GM12801 (cell line): ENCODE measurements around the gene DSCAM.

Experiments used
- TF ChIP-seq, protein P1 (sequence below): IDR thresholded peaks from one replicate; pipeline ENCODE4 v1.5.1; 2011; ENCODE audit warnings: control low read depth; ENCODE audit not compliant: insufficient read length; ENCODE audit errors: extremely low read depth

DSCAM gene

GRCh38 chr21:40531016-40531415, 315.9 kb downstream of the DSCAM start:
- TF ChIP-seq, protein P1, sequence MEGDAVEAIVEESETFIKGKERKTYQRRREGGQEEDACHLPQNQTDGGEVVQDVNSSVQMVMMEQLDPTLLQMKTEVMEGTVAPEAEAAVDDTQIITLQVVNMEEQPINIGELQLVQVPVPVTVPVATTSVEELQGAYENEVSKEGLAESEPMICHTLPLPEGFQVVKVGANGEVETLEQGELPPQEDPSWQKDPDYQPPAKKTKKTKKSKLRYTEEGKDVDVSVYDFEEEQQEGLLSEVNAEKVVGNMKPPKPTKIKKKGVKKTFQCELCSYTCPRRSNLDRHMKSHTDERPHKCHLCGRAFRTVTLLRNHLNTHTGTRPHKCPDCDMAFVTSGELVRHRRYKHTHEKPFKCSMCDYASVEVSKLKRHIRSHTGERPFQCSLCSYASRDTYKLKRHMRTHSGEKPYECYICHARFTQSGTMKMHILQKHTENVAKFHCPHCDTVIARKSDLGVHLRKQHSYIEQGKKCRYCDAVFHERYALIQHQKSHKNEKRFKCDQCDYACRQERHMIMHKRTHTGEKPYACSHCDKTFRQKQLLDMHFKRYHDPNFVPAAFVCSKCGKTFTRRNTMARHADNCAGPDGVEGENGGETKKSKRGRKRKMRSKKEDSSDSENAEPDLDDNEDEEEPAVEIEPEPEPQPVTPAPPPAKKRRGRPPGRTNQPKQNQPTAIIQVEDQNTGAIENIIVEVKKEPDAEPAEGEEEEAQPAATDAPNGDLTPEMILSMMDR, result no peak

DNA sequence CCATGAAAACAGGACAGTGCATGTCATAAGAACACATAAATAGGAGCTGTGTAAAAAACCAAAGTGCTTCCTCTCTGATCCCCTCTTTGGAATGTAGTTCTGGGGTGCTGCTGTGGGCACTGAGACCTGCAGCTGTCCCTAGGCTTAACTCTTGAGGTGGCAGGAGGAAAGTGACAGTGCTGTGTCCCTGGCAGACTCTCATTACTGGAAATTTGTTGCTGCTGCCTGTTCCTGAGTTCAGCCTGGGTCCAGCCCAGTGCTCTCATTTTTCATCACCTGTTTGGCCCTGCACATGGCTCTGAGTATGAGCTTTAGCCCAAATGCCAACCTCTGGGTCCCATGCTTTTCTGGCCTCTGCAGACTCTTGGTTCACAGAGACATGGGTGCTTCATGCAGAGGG, 329.3 kb downstream of the DSCAM start:
- TF ChIP-seq, protein P1, result no peak

- TF ChIP-seq, protein P1, result no peak
Observed at GRCh38 chr21:40516335-40516734, 330.6 kb downstream of the DSCAM start.

- TF ChIP-seq, protein P1, result no peak
Observed at GRCh38 chr21:40512590-40512989, 334.4 kb downstream of the DSCAM start.

DNA sequence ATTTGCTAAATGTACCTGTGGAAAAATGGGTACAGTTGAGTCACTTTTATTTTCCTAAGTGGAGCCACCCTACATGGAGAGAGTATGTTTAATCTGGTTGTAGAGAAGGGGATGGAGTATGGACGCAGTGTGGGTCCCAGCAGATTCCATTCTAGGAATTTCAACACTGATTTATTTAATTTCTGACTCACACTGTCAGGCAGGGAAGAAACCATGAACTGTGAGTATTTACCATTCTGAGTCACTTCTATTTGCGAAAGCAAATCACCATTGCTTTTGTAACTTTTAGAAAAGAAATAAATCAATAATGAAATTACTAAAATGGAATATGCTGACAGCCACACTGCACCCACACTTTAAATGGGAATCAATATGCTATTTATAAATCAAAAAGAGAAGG, 339.0 kb downstream of the DSCAM start:
- TF ChIP-seq, protein P1, result no peak

GRCh38 chr21:40505681-40506080, 341.3 kb downstream of the DSCAM start:
- TF ChIP-seq, protein P1, result no peak

DNA sequence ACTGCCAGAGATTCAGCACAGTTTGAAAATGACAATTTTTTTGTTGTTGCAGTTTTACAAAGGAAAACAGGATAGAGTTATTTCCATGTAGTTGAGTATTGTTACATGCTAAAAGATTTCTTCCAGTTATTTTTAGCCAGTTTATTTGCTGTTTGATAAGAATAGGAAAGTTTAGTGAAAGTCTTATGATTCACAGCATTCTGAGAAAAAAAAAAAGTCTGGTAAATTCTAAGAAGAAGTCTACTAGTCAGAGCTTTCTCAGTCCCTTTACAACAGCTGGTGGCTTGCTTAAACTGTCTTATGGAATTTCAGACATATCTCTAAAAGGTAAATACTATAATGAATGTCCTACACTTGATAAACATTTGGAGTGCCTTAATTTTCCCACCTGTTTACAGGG, 341.7 kb downstream of the DSCAM start:
- TF ChIP-seq, protein P1, result no peak

GRCh38 chr21:40504825-40505224, 342.1 kb downstream of the DSCAM start:
- TF ChIP-seq, protein P1, result no peak
